SK-N-SH treated with all-trans-retinoic acid at 6 μM for 48 hours (cell line): Measurements from ENCODE around the gene GPC5.

Experiments
- CREB5 ChIP-seq: fragments of 250-450 bp; sonication (Bioruptor Pico); IDR thresholded peaks from 2 replicates; pipeline ENCODE4 v1.5.1; 2020; ENCODE audit warnings: low read depth, mild to moderate bottlenecking, moderate library complexity
- CSDC2 ChIP-seq: fragments of 250-450 bp; sonication (Bioruptor Pico); IDR thresholded peaks from 2 replicates; pipeline ENCODE4 v1.5.0; 2020; ENCODE audit warnings: mild to moderate bottlenecking, moderate library complexity
- ESRRG ChIP-seq: fragments of 250-450 bp; sonication (Bioruptor Pico); IDR thresholded peaks from 2 replicates; pipeline ENCODE4 v1.6.1; 2021; ENCODE audit warnings: mild to moderate bottlenecking
- ISL1 ChIP-seq: fragments of 250-450 bp; sonication (Bioruptor Pico); IDR thresholded peaks from 2 replicates; pipeline ENCODE4 v2.1.2; 2022; ENCODE audit warnings: mild to moderate bottlenecking, moderate library complexity
- PATZ1 ChIP-seq: fragments of 250-450 bp; sonication (Bioruptor Pico); IDR thresholded peaks from 2 replicates; pipeline ENCODE4 v1.8.0; 2020; ENCODE audit warnings: mild to moderate bottlenecking, moderate library complexity, borderline replicate concordance
- SNAI2 ChIP-seq: fragments of 250-450 bp; sonication (Bioruptor Pico); IDR thresholded peaks from 2 replicates; pipeline ENCODE4 v1.5.0; 2020; ENCODE audit warnings: mild to moderate bottlenecking, moderate library complexity
- ZNF8 ChIP-seq: fragments of 450-650 bp; formaldehyde crosslinking; IDR thresholded peaks from 2 replicates; pipeline ENCODE4 v1.5.0; 2020; ENCODE audit warnings: mild to moderate bottlenecking, moderate library complexity

GRCh38 chr13:91904597-91904996 lies 506.2 kb downstream of the GPC5 start:
- TF ChIP-seq CSDC2 (CRISPR knock-in tag) = no peak
- no peak for TF ChIP-seq ESRRG (CRISPR knock-in tag)
- TF ChIP-seq ZNF8 (CRISPR knock-in tag) = no peak
- no peak for TF ChIP-seq PATZ1 (CRISPR knock-in tag)
- TF ChIP-seq ISL1 = no peak
- no peak for TF ChIP-seq SNAI2
- no peak for TF ChIP-seq CREB5 (CRISPR knock-in tag)
